Gastrocnemius medialis (tissue), 4 donors: ENCODE results near the gene HADH. TPM values are rescaled to one million over a fixed set of nuclear protein-coding genes. Genes with fewer than 3 reads are reported as not detected.

Source experiments
- ATAC-seq, 2 donors: fragments of 150-250 bp; one replicate each; pipeline ENCODE4 v1.9.1; 2016
- DNase-seq, 2 donors: peaks; one replicate each; pipeline ENCODE4 v3.0.0-alpha.2; 2019
- H3K27ac ChIP-seq, 4 donors: fragments of 200-600 bp; sonication (generic); 1 replicate in 1 of 4; 2 replicates in 3 of 4; pipeline ENCODE4 v1.5.1; 2016 to 2018; ENCODE audit warnings: mild to moderate bottlenecking in 2 of 4, moderate library complexity in 1 of 4
- H3K27me3 ChIP-seq, 3 donors: fragments of 200-600 bp; sonication (generic) in 2 of 3; 1 replicate in 1 of 3; 2 replicates in 2 of 3; pipeline versions ENCODE4 v1.5.1 to v1.6.0; 2016 to 2019; ENCODE audit warnings: mild to moderate bottlenecking in 1 of 3, moderate library complexity in 1 of 3
- H3K36me3 ChIP-seq, 2 donors: fragments of 200-600 bp; sonication (generic) in 1 of 2; one replicate each; pipeline ENCODE4 v1.5.1; 2017 to 2018
- H3K4me1 ChIP-seq, 2 donors: fragments of 200-600 bp; sonication (generic) in 1 of 2; one replicate each; pipeline ENCODE4 v1.5.1; 2016 to 2017; ENCODE audit warnings: mild to moderate bottlenecking in 2 of 2
- H3K4me3 ChIP-seq, 4 donors: fragments of 200-600 bp; sonication (generic) in 3 of 4; 1 replicate in 1 of 4; 2 replicates in 3 of 4; pipeline ENCODE4 v1.5.1; 2016 to 2019; ENCODE audit warnings: mild to moderate bottlenecking in 2 of 4
- H3K9me3 ChIP-seq, 3 donors: fragments of 200-600 bp; sonication (generic) in 2 of 3; 1 replicate in 1 of 3; 2 replicates in 2 of 3; pipeline ENCODE4 v1.5.1; 2016 to 2019
- POLR2A ChIP-seq, 2 donors: fragments of 450-650 bp; IDR thresholded peaks; one replicate each; pipeline ENCODE4 v1.6.1; 2017; ENCODE audit warnings: antibody characterized with exemption in 2 of 2, mild to moderate bottlenecking in 2 of 2, moderate library complexity in 2 of 2
- in situ Hi-C, 4 donors: fragments of 200-750 bp; cut with MboI; loops; one replicate each; pipeline versions ENCODE4 v1.15.0 to v1.8.0; 2017; ENCODE audit warnings: low sequenced_read_pairs in 4 of 4
- intact Hi-C: fragments of 100-400 bp; cut with DNase I; formaldehyde crosslinking; loops from one replicate; pipeline ENCODE4 v1.15.1; 2023; ENCODE audit warnings: low total_unique reads
- total RNA-seq, 4 donors: library from RNA; depleted of rRNA; stranded (reverse); fragments of >200 nt; gene quantifications; one replicate each; pipeline versions ENCODE4 v1.1.0 to v1.2.3, GENCODE V29; 2016
- TF ChIP-seq, protein P1 (sequence below), 5 experiments: fragments of 450-650 bp in 3 of 5; fragments of 200-600 bp in 2 of 5; sonication (generic) in 2 of 5; IDR thresholded peaks in 4 of 5; conservative IDR thresholded peaks in 1 of 5; 1 replicate in 4 of 5; 2 replicates in 1 of 5; pipeline ENCODE4 v1.5.1; 2016 to 2019; ENCODE audit warnings: antibody characterized with exemption in 5 of 5, mild to moderate bottlenecking in 3 of 5, moderate library complexity in 3 of 5

Gene HADH
- total RNA-seq, 4 donors from 2014 or later, result 78.0 to 137 (median 105) TPM

DNA sequence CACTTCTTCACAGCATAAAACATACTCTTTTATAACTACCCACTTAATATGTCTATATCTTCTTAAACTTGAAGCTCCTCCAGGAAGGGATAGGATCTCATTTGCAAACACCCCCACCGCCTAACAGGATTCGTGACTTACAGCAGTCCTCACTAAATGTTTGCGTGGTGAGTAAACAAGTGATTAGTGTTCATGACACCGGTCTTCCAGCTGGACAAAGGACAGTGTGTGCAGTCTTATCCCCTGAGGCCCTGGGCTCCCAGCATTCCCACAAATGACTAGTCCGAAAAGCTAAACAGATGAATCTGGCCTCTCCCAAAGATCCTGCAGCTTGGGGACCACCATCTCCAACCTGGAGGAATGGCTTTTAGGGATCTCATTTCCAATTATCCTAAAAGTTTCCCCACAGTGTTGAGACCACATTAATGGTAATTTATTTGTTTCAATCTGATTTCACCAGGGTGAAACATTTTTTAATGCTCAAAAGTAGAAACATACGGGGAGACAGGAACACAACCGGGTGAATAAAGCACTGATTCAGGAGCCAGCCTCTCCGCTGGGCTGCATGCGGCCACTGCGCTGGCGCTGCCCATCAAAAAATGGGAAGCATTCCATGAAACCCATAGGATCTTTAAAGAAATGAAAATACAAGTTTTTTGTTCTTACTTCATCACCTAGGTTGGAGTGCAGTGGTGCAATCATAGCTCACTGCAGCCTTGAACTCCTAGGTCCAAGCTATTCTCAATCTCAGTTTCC, 69.2 kb downstream of the HADH start:
- Histone ChIP-seq H3K4me1 (no peaks in the 10 kb centered on the region), H3K27me3 (peaks cover 0 to 2% (median 0%) of the 10 kb centered on the region in 3 donors), H3K36me3 (no peaks in the 10 kb centered on the region), H3K4me3 (no peak overlapping the region), H3K9me3 (no peaks in the 10 kb centered on the region), H3K27ac (no peak overlapping the region)
- intact Hi-C loops, result no loop called here
- in situ Hi-C loops, result no loop called here
- ATAC-seq (no peak), DNase-seq (no peak)
- TF ChIP-seq POLR2A (IDR thresholded peaks at IDR 0.05), result no peak
- TF ChIP-seq, protein P1, sequence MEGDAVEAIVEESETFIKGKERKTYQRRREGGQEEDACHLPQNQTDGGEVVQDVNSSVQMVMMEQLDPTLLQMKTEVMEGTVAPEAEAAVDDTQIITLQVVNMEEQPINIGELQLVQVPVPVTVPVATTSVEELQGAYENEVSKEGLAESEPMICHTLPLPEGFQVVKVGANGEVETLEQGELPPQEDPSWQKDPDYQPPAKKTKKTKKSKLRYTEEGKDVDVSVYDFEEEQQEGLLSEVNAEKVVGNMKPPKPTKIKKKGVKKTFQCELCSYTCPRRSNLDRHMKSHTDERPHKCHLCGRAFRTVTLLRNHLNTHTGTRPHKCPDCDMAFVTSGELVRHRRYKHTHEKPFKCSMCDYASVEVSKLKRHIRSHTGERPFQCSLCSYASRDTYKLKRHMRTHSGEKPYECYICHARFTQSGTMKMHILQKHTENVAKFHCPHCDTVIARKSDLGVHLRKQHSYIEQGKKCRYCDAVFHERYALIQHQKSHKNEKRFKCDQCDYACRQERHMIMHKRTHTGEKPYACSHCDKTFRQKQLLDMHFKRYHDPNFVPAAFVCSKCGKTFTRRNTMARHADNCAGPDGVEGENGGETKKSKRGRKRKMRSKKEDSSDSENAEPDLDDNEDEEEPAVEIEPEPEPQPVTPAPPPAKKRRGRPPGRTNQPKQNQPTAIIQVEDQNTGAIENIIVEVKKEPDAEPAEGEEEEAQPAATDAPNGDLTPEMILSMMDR (IDR thresholded peaks at IDR 0.05 in 4 of 5, conservative IDR thresholded peaks at IDR 0.05 in 1 of 5), result no peak

DNA sequence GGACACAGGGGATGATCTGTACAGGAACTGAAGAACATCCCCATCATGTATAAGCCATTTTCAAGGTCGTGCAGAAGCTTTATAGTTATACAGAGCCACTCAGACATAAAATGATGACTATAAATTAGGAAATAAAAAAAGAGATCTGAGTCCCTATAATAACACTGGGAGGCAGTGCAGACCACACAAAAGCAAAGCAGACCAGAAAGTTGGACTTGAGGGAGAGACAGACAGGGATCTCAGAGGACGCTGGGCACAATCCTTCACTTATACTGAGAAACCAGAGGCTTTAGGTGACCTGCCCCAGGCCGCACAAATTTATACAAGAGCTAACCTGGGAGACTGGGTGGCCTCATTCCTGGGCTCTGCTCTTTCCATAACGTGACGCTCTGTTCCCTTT, 70.5 kb downstream of the HADH start:
- no peak for ATAC-seq
- Histone ChIP-seq H3K27ac (no peak overlapping the region), H3K4me1 (no peaks in the 10 kb centered on the region), H3K36me3 (no peaks in the 10 kb centered on the region), H3K9me3 (no peaks in the 10 kb centered on the region), H3K4me3 (no peak overlapping the region), H3K27me3 (peaks cover 0 to 2% (median 0%) of the 10 kb centered on the region in 3 donors)
- in situ Hi-C loops (no loop called here), intact Hi-C loops (no loop called here)
- no peak for DNase-seq
- TF ChIP-seq, protein P1 (IDR thresholded peaks at IDR 0.05 in 4 of 5, conservative IDR thresholded peaks at IDR 0.05 in 1 of 5), result no peak
- no peak for TF ChIP-seq POLR2A (IDR thresholded peaks at IDR 0.05)

DNA sequence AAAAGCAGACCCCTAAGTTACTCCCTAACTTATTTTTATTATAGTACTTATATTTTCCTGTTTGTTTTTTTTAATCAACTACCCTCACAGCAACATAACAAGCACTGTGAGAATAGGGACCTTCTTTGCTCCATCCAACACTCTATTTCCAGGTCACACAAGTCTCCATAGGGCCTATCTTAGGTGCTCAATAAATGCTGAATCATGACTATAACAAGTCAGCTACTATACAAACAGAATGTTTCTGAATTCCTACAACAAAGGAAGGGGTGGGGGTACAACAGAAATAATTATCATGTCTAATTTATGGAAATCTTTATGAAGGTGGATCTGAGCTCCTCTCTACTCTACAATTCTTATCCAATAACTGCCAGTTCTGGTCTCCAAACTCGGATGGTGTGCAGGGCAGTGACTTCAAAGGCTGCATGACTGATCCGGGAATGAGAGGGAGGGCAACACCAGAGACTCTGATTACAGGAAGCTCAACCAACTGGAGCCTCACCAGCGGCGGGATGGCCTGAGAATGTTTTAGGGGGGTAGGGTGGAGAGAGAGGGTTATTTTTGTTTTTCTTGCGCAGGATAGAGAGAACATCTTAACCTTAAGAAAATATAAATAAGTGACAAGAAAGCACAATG, 71.1 kb downstream of the HADH start:
- peaks cover 0 to 2% (median 0%) of the 10 kb centered on the region in 3 donors for H3K27me3 ChIP-seq
- in situ Hi-C loops (no loop called here), intact Hi-C loops (no loop called here)
- no peak overlapping the region for H3K27ac ChIP-seq
- no peak for TF ChIP-seq POLR2A (IDR thresholded peaks at IDR 0.05)
- TF ChIP-seq, protein P1 (IDR thresholded peaks at IDR 0.05 in 4 of 5, conservative IDR thresholded peaks at IDR 0.05 in 1 of 5), result no peak
- H3K36me3 ChIP-seq, result no peaks in the 10 kb centered on the region
- no peaks in the 10 kb centered on the region for H3K4me1 ChIP-seq
- ATAC-seq (no peak), DNase-seq (no peak)
- H3K4me3 ChIP-seq, result no peak overlapping the region
- no peaks in the 10 kb centered on the region for H3K9me3 ChIP-seq

DNA sequence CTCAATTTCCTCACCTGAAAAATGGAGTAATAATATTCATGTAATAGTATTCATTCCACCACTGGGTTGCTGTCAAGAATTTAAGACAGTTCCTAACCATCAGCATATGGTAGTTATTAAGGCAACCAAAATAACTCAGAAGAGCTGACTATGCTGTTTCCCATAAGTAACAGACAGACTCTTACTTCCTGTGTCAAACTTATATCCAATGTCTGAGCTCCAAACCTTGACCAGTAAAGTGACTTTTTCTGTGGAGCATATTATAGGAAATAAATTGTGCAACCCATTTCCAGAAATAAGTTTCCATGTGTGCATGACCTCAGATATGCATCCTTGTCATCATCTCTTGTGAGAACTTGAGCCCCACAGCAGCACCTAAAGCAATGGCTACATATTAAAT, 78.8 kb downstream of the HADH start:
- in situ Hi-C loops, result no loop called here
- ATAC-seq, result no peak
- H3K4me1 ChIP-seq, result no peaks in the 10 kb centered on the region
- H3K27me3 ChIP-seq, result no peaks in the 10 kb centered on the region
- H3K36me3 ChIP-seq, result no peaks in the 10 kb centered on the region
- no peak overlapping the region for H3K27ac ChIP-seq
- intact Hi-C loops, result no loop called here
- DNase-seq, result no peak
- H3K4me3 ChIP-seq, result no peak overlapping the region
- TF ChIP-seq, protein P1 (IDR thresholded peaks at IDR 0.05 in 4 of 5, conservative IDR thresholded peaks at IDR 0.05 in 1 of 5), result no peak
- no peak for TF ChIP-seq POLR2A (IDR thresholded peaks at IDR 0.05)
- no peaks in the 10 kb centered on the region for H3K9me3 ChIP-seq
